K562 treated with DMSO at 1 percent for 48 hours (cell line): ENCODE results near the gene A3GALT2. TPM values are rescaled to one million over a fixed set of nuclear protein-coding genes. Genes with fewer than 3 reads are reported as not detected.

Experiments used
- total RNA-seq: library from RNA; unstranded; fragments of 300-600 nt; gene quantifications from 2 replicates; pipeline ENCODE4 v1.2.3, GENCODE V29; 2022; ENCODE audit warnings: low replicate concordance; ENCODE audit errors: extremely low read depth

Gene A3GALT2
- total RNA-seq = not detected in 2 replicates

GRCh38 chr1:33320619-33321165 is at the start of gene A3GALT2:
Gene A3GALT2, minus strand, starts transcription at chr1:33321098. Its CDS starts 0 bp downstream, at chr1:33321098.

Other genes starting within 250 kb of the A3GALT2 start
- gene AZIN2, start 239.9 kb downstream of the A3GALT2 start, total RNA-seq = not detected in 2 replicates
- not detected in 2 replicates for gene TRIM62, start 139.1 kb downstream of the A3GALT2 start, total RNA-seq
- gene ZNF362, start 64.6 kb downstream of the A3GALT2 start, total RNA-seq = not detected in 2 replicates
- not detected in 2 replicates for gene PHC2, start 110.0 kb upstream of the A3GALT2 start, total RNA-seq
- not detected in 2 replicates for gene ZSCAN20, start 151.5 kb upstream of the A3GALT2 start, total RNA-seq